D341Med (cell line): Measurements from ENCODE around the gene IL1RAPL2.
"Not testable (repeated sequence)": the region's sequence is repeated elsewhere in the genome, so short reads cannot be mapped to it uniquely, and the experiment has no call there.

Source experiments
- DNase-seq: peaks from one replicate; pipeline ENCODE4 v3.0.0; 2012; ENCODE audit warnings: low spot score

IL1RAPL2 gene

GRCh38 chrX:105018865-105019264, 452.9 kb downstream of the IL1RAPL2 start:
- DNase-seq: no peak

DNA sequence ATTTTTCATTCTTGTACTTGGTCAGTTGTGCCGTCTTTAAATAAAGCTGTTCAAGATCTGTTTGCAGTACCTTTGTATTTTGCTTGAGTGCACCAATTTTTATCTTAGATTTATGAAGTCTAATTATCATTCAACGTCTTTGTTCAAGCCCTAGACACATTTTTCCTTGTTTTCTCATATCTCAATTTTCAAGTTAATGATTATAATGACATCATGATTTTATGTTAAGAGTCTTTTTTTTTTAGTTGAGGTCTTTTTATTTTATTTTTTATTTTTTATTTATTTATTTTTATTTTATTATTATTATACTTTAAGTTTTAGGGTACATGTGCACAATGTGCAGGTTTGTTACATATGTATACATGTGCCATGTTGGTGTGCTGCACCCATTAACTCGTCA, 463.0 kb downstream of the IL1RAPL2 start:
- not testable (repeated sequence) for DNase-seq

DNA sequence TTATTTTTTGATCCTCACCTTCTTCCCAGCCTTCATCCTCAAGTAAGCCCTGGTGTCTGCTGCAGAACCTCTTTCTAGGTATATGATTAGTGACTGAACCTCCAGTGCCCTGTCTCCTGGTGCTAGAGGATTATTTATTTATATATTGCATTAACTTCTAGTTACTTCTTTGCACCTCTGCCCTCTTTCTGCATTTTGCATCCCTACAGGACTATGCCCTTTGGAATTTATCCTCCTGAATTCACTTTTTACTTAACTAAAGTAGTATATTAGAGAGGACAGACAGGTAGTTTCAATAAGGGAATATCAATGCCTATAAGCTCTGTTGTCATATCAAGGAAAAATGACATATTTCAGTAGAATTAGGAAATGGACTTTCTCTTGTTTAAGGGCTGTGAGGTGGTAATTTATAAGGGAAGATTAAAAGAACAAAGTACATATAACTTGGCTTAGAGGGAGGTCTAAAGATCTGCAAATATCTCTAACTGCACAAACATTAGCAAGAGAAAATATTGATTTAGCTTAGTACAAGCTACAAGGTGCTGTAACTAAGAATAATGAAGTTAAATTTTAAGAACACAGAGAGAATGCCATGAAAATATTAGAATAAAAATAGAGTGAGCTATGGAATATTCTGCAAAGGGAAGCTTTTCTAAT, 472.8 kb downstream of the IL1RAPL2 start:
- no peak for DNase-seq

DNA sequence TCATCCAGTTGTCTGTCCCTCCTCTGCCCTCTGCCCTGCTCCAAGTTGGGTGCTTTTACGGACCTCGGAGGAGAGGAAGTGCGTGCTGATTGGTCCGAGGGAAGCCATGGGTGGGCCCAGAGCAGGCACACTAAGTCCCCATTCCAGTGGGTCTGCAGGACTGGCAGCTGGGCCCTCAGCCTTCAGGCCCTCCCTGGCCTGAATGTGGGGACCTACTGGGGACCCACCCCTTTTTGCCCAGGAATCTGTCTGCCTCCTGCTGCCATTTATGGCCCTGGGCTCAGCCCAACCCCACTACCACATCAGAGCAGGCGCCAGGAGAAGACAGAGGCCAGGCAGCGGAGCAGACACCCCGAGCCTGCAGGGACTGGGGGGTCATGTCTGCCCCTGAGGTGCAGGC, 484.9 kb downstream of the IL1RAPL2 start:
- no peak for DNase-seq

GRCh38 chrX:105051364-105051763, 485.4 kb downstream of the IL1RAPL2 start:
- DNase-seq: no peak

DNA sequence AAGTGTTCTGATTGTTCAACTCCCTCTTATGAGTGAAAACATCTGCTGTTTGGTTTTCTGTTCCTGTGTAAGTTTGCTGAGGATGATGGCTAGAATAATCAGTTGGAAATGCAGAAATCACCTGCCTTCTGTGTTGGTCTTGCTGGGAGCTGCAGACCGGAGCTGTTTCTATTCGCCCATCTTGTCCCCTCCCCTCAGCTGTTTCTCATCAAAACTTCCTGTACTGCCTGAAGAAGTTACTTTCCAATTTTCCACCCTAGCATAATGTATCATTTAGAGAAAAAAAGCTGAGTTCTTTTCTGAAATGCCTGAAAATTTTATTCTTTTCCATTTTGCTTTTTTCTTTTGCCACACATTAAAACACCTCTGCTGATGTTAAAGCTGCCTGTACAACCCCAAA, 486.9 kb downstream of the IL1RAPL2 start:
- no peak for DNase-seq

GRCh38 chrX:105063743-105064142, 497.7 kb downstream of the IL1RAPL2 start:
- DNase-seq: no peak

- no peak for DNase-seq
Observed at GRCh38 chrX:105098201-105098600, 532.2 kb downstream of the IL1RAPL2 start.

- no peak for DNase-seq
Observed at GRCh38 chrX:105098812-105099211, 532.8 kb downstream of the IL1RAPL2 start.

DNA sequence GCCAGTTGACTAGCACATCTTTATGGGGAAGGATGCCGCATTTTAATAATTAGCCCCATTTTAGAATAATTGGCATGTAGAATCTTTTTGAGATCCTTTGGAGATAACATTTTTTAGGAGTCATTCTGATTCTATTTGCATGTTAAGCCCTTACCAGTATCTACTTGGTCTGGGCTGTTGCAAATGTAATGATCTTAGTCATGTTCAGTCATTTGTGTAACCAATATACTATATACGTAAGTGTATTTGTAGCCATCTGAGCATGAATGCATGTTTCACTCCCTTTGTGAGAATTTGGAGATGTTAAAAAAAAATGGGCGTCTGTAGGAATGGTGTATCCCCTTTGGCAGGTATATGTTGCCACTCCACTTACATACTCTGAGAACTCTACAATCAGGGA, 535.4 kb downstream of the IL1RAPL2 start:
- DNase-seq: no peak

GRCh38 chrX:105109936-105110335, 543.9 kb downstream of the IL1RAPL2 start:
- DNase-seq: no peak

DNA sequence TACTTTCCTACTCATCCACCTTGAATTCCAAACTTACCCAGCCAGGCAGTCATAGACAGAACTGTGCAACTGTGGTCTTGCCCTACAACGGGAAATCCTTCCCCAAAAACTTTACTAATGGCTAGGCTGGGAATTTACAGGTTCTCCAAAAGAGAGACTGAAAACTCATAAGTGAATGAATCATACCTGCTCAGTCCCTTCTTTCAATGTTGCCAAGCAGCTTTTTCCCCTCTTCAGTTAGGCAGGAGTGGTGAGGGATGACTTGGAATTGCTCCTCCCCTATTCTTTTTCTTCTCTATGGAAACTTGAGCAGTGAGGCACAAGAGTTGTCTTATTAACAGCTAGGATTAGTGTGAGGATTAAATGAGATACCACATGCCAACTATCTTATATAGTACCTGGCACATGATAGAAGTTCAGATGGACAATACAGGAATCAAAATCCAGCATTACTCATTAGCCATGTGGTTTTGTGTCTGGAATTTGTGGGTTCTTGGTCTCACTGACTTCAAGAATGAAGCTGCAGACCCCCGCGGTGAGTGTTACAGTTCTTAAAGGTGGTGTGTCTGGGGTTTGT, 548.6 kb downstream of the IL1RAPL2 start:
- DNase-seq: no peak

- not testable (repeated sequence) for DNase-seq
Observed at GRCh38 chrX:105115596-105116320, 549.8 kb downstream of the IL1RAPL2 start.

- DNase-seq: no peak
Observed at GRCh38 chrX:105116486-105116885, 550.5 kb downstream of the IL1RAPL2 start.

DNA sequence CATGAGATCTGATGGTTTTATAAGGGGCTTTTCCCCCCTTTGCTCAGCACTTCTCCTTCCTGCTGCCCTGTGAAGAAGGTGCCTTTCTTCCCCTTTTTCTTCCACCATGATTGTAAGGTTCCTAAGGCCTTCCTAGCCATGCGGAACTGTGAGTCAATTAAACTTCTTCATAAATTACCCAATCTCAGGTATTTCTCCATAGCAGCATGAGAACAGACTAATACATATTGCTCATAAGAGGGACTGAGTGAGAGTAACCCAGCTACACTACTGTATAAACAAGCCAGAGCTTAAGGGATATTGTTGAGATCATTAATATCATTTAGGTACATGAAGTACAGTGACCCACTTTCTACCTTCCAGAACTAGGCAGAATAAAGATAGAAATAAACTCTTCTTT, 551.6 kb downstream of the IL1RAPL2 start:
- no peak for DNase-seq

GRCh38 chrX:105120463-105120862, 554.5 kb downstream of the IL1RAPL2 start:
- no peak for DNase-seq

DNA sequence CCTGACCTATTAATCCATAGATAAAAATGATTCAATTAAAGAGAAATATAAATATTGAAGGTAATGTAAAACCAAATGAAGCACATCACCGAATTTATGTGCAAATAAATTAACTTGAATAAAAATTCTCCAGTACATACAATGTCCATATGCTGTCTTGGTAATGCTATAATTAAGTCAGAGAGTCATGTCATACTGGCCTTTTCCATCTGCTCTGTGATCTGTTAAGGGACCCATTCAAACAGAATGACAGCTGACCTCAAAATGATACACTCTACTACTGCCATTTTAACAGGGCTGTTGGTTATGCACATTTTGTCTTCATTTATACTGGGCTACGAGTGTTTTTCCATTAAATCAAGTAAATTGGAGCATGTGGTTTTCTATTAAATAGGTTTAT, 555.2 kb downstream of the IL1RAPL2 start:
- DNase-seq: no peak

DNA sequence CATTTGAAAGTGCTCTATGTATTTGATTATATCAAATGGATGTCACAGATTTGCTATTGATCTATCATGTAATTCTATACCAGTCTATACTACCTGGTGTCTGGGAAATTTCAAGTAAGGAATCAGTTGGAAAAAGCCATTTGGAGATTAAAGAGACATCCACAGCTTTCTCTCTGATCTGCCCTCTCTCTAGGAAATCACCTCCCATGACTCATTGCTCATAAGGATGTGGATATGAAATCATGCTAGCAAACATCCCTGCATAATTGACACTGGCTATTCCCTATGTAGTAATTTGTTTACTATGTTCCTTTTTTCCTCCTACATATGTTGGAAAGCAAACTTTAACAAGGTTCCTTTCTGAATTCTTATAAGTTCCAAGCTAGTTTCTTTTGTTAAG, 560.2 kb downstream of the IL1RAPL2 start:
- DNase-seq: no peak

DNA sequence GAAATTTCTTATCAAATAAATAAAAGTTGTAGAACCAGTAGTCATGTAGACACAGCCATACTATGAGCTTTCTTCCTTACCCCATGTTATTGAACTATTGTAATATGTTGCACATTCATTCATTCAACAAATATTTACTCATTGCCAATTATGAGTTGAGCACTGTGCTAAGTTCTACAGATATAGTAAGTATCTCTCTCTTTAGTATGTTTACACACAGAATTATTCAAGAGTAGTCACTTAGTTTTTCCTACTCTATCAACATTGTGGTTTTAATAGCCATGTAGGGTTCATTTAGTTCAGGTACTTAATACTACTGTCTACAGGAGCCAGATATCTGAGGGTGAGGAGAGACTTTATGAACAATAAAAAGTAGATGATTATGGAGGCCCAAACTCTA, 568.3 kb downstream of the IL1RAPL2 start:
- no peak for DNase-seq

- DNase-seq: no peak
Observed at GRCh38 chrX:105136786-105137185, 570.8 kb downstream of the IL1RAPL2 start.

DNA sequence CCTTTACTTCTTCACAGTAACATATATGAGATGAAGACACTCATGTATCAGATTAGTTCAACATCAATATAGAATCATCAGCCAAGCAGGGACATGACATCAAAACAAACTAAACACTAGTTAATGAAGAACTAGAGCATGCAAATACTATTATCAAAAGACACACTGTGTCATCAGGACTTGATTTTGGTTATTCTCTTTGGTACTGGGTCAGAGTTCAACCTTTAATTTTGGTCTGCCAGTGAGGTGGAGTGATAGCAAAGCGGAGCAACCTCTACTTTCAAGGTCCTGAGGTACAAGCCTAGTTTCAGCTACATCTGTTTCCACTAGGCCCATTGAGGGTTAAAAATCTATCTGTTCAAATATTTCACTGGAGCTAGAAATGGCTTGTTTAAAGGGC, 584.0 kb downstream of the IL1RAPL2 start:
- DNase-seq: no peak

DNA sequence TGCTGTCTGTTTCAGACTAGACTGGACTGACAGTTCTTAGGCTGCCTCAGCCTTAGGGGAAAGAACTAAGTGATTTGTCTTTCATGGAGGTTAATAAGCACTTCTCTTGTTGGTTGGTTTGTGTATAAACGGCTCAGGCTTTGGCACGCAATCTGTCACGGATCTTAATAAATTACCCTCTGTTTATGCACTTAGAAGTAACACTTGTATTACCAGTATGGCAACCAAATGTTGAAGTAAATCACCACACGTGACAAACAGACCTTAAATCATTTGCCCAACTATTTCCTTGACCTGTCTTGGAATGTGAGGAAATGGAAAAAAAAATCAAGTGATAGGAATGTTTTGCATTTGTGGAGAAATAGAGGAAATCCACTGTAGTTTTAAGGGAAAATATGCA, 584.6 kb downstream of the IL1RAPL2 start:
- no peak for DNase-seq

GRCh38 chrX:105167233-105167632, 601.2 kb downstream of the IL1RAPL2 start:
- no peak for DNase-seq

DNA sequence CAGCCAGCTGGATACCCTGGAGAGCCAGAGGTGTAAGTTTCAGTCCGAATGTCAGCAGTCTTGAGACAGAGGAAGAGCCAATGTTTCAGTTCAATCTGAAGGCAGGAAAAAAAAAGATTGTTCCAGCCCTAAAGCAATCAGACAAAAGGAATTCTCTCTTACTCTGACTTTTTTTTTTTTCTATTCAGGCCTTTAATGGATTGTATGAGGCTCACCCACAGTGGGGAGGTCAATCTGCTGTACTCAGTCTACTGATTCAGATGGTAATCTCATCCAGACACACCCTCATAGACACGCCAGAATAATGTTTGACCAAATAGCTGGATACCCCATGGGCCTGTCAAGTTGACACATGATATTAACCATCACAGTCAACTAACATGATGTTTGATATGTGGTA, 602.6 kb downstream of the IL1RAPL2 start:
- no peak for DNase-seq
